Fibroblast of pulmonary artery (primary cell): ENCODE measurements around the gene BLOC1S3.

Source experiments
- DNase-seq: peaks from one replicate; pipeline ENCODE4 v3.0.0-alpha.2; 2010; ENCODE audit warnings: low read depth
- H3K4me3 ChIP-seq: replicated peaks from 2 replicates; pipeline ENCODE4 v1.5.1; 2011; ENCODE audit warnings: low read depth, mild to moderate bottlenecking, control low read depth, low read length, moderate library complexity
- TF ChIP-seq, protein P1 (sequence below): IDR thresholded peaks from 2 replicates; pipeline ENCODE4 v1.5.1; 2011; ENCODE audit warnings: mild to moderate bottlenecking, control low read depth, low read length, inconsistent platforms; ENCODE audit errors: missing control alignments

The BLOC1S3 gene

DNA sequence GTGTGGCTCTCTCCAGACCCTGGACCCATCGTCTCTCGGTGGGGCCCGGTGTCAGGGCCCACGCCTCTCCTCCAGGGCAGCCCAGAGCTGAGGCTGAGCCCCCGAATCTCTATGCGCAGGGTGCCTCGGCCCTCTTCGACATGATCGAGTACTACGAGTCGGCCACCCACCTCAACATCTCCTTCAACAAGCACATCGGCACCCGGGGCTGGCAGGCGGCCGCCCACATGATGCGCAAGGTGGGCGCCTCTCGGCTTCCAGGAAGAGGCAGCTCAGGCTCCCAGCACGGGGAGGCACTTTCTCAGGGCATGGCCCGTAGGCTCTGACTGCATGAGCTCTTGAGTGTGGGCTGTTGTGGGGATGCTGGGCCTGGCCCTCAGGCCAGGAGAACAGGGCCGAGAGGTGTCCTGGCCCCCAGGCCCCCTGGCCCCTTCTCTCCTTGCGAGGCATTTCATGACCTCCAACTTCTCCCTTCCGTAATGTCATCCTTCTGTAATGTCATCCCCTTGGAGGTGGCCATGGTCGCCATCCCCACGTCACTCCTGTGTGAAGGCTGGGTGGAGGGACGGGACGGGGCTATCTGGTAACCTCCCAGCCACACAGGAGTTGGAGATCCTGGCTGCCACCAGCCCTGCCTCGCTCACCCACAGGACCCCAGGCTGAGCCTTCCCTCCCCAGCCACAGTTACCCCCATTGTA is 37.2 kb upstream of the BLOC1S3 start:
- no peak for DNase-seq
- no peak overlapping the region for H3K4me3 ChIP-seq
- TF ChIP-seq, protein P1, sequence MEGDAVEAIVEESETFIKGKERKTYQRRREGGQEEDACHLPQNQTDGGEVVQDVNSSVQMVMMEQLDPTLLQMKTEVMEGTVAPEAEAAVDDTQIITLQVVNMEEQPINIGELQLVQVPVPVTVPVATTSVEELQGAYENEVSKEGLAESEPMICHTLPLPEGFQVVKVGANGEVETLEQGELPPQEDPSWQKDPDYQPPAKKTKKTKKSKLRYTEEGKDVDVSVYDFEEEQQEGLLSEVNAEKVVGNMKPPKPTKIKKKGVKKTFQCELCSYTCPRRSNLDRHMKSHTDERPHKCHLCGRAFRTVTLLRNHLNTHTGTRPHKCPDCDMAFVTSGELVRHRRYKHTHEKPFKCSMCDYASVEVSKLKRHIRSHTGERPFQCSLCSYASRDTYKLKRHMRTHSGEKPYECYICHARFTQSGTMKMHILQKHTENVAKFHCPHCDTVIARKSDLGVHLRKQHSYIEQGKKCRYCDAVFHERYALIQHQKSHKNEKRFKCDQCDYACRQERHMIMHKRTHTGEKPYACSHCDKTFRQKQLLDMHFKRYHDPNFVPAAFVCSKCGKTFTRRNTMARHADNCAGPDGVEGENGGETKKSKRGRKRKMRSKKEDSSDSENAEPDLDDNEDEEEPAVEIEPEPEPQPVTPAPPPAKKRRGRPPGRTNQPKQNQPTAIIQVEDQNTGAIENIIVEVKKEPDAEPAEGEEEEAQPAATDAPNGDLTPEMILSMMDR, result no peak

DNA sequence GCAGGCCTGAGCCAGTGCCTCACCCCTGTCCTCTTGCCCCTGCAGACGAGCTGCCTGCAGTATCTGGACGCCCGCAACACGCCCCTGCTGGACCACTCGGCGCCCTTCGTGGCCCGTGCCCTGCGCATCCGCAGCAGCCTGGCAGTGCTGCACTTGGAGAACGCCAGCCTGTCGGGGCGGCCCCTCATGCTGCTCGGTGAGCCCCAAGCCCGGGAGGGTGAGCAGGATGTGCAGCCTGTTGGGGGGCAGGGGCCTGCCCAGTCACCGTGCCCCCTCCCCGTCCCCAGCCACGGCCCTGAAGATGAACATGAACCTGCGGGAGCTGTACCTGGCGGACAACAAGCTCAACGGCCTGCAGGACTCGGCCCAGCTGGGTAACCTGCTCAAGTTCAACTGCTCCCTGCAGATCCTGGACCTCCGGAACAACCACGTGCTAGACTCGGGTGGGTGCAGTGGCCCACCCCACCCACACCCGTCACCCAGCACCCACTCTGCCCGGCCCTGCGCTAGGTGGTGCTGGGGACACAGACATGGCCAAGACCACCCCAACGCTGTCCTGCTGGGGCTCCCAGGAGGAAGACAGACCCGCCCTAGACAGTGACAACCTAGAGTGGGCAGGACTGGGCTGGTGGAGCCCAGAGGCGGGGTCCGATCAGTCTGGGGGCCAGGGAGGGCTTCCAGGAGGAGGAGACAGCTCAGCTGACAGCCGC is 36.4 kb upstream of the BLOC1S3 start:
- DNase-seq, result no peak
- no peak overlapping the region for H3K4me3 ChIP-seq
- TF ChIP-seq, protein P1, result no peak

- no peak overlapping the region for H3K4me3 ChIP-seq
- TF ChIP-seq, protein P1, result no peak
- DNase-seq, result no peak
Measured at GRCh38 chr19:45142726-45143110, 35.9 kb upstream of the BLOC1S3 start.

- TF ChIP-seq, protein P1, result no peak
- no peak for DNase-seq
- no peak overlapping the region for H3K4me3 ChIP-seq
Measured at GRCh38 chr19:45144431-45145269, 33.9 kb upstream of the BLOC1S3 start.

GRCh38 chr19:45145270-45146189 is 33.1 kb upstream of the BLOC1S3 start:
- DNase-seq, result no peak

More at GRCh38 chr19:45145270-45146189, 33.1 kb upstream of the BLOC1S3 start:
- TF ChIP-seq, protein P1, result no peak
- H3K4me3 ChIP-seq, result no peak overlapping the region
